Measurements from ENCODE around the gene ACOX3. TPM values are rescaled to one million over a fixed set of nuclear protein-coding genes. Genes with fewer than 3 reads are reported as not detected.

Gene ACOX3
- total RNA-seq, 1 experiment from 2014 or later = 40.8 TPM

DNA sequence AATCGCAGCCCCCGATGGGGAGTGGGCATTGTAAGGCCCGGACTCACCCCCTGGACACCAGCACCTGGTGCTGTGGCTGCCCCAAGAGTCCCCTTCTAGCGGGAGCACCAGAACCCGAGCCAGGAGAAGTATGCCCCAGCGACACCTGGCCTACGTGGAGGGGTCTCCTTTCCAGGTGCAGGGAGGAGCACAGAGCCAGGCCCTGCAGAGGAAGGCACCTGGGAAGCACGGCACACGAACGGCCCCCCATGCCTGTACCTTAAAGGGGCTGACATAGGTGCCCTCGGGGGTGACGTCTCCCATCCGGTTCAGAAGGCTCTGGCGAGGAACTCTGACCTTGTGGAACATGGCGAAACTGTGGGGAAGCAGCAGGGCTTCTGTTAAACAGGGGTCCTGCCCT lies 41.2 kb downstream of the ACOX3 start:
- Histone ChIP-seq H3K36me3 (replicated peaks; ENCODE audit: control insufficient read depth, insufficient read depth, low read length) (no peaks in the 10 kb centered on the region), H3K27me3 (ENCODE audit: control insufficient read depth, insufficient read depth, low read length) (no peaks in the 10 kb centered on the region), H3K4me3 (ENCODE audit: insufficient read depth, low read depth, low read length) (no peak overlapping the region)
- no peak for DNase-seq

DNA sequence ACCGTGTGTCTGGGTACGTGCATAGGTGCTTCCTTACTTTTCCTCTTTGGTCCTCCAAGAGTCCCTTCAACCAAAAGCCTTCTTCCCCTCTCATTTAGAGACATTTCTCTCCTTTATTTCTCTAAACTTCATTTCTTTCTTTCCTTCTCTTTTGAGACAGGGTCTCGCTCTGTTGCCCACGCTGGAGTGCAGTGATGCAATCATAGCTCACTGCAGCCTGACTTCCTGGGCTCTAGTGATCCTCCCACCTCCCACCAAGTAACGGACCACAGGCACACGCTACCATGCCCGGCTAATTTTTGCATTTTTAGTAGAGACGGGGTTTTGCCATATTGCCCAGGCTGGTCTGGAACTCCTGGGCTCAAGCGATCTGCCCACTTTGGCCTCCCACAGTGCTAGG lies 42.2 kb downstream of the ACOX3 start:
- H3K4me3 ChIP-seq (ENCODE audit: insufficient read depth, low read depth, low read length) = no peak overlapping the region
- DNase-seq = no peak
- H3K36me3 ChIP-seq (replicated peaks; ENCODE audit: control insufficient read depth, insufficient read depth, low read length) = no peaks in the 10 kb centered on the region
- H3K27me3 ChIP-seq (ENCODE audit: control insufficient read depth, insufficient read depth, low read length) = no peaks in the 10 kb centered on the region

DNA sequence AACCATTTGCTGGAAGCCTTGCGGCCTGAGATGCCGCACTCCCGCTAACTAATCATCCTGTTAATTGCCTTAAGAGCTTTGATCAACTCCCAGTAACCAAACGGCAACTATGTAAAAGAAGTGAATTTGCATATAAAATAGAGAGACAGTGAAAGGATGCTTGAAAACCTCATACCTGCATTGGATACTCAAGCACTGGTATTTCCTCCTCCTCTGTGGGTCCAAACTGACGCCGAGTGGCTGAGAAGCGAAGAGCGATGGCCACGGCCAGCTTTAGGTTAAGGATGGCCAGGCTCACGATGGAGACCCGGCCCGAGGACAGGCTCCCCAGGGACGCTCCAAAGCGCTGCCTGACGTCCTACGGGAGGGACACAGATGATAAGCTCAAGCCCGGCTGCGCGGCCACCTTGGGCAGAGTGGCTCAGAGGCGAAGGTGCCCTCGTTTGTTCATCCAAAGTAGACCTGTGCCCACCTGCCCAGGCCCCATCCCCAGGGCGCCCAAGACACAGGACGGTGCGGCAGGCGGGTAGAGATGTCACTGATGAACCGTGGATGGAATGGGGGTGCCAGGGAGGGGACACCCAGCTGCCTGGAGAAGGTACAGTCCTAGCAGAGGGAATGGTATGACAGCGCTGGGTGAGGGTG lies 43.6 kb downstream of the ACOX3 start:
- H3K4me3 ChIP-seq (ENCODE audit: insufficient read depth, low read depth, low read length) = no peak overlapping the region
- no peaks in the 10 kb centered on the region for H3K36me3 ChIP-seq (replicated peaks; ENCODE audit: control insufficient read depth, insufficient read depth, low read length)
- peak; percentile 79 for DNase-seq
- H3K27me3 ChIP-seq (ENCODE audit: control insufficient read depth, insufficient read depth, low read length) = no peaks in the 10 kb centered on the region

DNA sequence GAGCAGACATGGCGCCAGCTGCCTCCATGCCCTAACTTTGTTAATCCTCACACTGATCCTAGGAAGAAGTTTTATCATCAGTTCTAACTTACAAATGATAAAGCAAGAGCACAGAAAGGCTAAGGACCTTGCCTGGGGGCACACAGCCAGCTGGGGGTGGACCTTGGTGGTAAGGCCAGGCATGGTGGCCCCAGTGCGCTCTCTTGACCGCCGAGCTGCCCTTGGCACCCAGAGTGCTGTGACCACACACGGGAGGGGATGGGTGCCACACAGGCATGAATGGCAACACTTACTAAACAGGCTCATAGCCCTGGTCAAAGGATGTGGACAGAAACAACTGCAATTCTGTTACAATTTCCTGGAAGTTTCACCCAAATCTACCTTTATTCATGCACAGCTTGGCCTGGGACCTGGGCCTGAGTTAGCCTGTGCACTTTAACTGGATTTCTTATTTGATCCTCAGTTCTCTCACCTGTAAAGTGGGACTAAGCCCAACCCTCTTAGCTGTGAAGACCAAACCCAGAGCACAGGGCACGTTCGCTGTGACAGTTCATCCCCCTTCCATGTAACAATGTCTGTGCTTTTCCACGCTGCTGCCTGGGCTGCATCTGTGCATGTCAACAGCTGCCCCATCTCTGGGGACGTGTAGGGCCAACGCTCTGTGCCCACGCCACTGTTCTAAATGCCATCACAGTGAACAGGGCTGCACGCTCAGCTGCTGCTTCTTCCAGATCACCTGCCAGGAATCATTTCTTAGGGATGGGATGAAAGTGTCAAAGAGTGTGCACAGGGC lies 44.8 kb downstream of the ACOX3 start:
- no peak overlapping the region for H3K4me3 ChIP-seq (ENCODE audit: insufficient read depth, low read depth, low read length)
- H3K27me3 ChIP-seq (ENCODE audit: control insufficient read depth, insufficient read depth, low read length) = no peaks in the 10 kb centered on the region
- DNase-seq = no peak
- H3K36me3 ChIP-seq (replicated peaks; ENCODE audit: control insufficient read depth, insufficient read depth, low read length) = no peaks in the 10 kb centered on the region

DNA sequence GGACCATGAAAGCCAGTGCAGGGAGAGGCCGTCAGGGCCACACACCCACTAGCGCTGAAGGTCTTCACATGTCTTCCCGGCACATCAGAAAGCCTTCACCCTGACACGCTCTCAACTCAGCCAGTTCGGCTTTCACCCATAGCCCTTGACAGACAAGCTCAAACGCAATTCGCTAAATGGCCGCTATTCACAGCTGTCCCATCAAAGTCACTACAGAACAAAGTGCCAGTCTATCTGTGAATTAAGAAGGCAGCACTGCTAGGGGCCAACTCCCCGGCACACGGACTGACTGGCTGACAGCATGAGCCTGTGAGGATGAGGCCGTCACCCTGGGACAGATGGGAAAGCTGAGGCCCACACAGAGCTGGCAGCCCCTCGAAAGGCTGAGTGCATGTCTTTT lies 45.7 kb downstream of the ACOX3 start:
- no peaks in the 10 kb centered on the region for H3K27me3 ChIP-seq (ENCODE audit: control insufficient read depth, insufficient read depth, low read length)
- no peak for DNase-seq
- no peak overlapping the region for H3K4me3 ChIP-seq (ENCODE audit: insufficient read depth, low read depth, low read length)
- H3K36me3 ChIP-seq (replicated peaks; ENCODE audit: control insufficient read depth, insufficient read depth, low read length) = no peaks in the 10 kb centered on the region

DNA sequence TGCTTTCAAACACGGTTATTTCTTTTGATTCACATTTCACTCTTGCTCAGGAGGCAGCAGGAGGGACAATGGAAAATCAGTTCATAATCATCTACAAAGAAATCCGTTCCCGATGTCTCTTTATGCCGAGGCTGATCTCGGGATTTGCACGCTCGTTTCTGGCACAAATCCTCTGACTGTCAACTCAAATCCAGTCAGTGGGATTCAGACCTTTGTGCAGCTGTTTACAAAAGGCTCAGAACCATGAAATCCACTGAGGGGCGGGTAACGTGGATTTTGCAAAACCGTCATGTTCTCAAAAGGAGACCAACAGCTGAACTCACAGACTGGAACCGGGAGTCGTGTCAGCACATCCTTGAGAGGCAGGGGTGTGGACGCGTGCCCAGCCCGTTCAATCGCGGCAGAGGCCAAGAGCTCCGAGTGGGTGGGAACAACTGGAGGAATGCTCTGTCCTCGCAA lies 46.4 kb downstream of the ACOX3 start:
- no peak overlapping the region for H3K4me3 ChIP-seq (ENCODE audit: insufficient read depth, low read depth, low read length)
- no peak for DNase-seq
- no peaks in the 10 kb centered on the region for H3K27me3 ChIP-seq (ENCODE audit: control insufficient read depth, insufficient read depth, low read length)
- no peaks in the 10 kb centered on the region for H3K36me3 ChIP-seq (replicated peaks; ENCODE audit: control insufficient read depth, insufficient read depth, low read length)

DNA sequence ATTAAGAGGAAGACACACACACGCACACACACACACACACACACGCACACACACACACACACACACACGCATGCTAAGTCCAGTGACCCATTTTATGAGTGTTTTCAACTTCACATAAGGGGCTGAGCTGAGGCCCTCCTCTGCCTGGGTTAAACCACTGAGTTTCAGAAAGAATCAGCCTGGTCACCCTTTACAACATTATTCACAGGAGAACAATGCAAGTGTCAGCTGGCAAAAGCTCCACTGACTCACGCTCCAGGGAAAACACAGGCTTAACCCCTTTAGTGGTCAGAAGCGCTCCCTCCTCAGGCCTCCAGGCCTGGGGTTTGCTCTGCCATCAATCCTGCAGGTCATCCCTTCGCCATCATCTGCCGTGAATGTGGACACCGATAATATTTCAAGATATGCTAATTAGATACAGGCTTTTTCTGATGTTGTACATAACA lies 46.9 kb downstream of the ACOX3 start:
- DNase-seq = no peak
- Histone ChIP-seq H3K4me3 (ENCODE audit: insufficient read depth, low read depth, low read length) (no peak overlapping the region), H3K27me3 (ENCODE audit: control insufficient read depth, insufficient read depth, low read length) (no peaks in the 10 kb centered on the region), H3K36me3 (replicated peaks; ENCODE audit: control insufficient read depth, insufficient read depth, low read length) (no peaks in the 10 kb centered on the region)

DNA sequence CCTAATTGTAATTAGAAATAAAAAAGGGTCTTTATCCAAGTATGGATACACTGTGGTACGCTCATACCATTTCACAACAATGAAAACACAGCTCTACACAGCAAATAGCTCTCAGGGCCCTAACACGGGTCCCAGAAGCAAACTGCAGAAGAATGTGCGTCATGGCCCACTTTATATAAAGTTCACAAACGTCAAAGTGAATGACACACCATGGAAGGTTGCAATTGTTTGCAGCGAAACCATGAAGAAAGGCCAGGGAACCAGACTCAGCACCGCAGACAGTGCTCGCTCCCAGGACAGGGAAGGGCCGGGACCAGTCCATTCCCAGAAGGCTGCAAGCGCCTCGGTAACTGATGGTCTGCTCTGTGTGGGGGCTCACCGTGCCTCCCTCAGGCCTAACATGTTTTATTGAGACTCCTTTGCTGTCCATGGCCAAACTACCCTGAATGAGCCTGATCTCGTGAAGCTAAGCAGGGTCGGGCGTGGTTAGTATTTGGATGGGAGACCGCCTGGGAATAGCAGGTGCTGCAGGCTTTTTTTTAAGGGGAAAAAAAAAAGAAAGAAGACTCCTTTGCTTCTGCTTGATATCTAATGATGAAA lies 47.8 kb downstream of the ACOX3 start:
- Histone ChIP-seq H3K27me3 (ENCODE audit: control insufficient read depth, insufficient read depth, low read length) (no peaks in the 10 kb centered on the region), H3K4me3 (ENCODE audit: insufficient read depth, low read depth, low read length) (no peak overlapping the region), H3K36me3 (replicated peaks; ENCODE audit: control insufficient read depth, insufficient read depth, low read length) (no peaks in the 10 kb centered on the region)
- no peak for DNase-seq

DNA sequence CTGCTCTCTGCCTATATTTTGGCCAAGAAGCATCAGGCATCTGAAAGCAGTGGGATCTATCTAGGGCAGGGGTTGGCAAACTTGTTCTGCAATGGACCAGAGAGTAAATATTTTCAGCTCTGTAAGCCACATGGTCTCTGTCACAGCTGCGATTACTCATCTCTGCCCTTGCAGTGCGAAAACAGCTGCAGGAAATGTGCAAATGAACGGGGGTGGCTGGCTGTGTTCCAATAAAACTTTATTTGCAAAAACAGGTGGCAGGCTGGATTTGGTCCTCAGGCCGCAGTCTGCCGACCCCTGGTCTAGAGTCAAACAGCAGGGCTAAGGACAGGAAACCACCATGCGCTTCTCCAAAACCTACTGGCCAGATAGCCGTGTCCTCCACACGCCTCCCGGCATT lies 48.6 kb downstream of the ACOX3 start:
- DNase-seq = no peak
- no peaks in the 10 kb centered on the region; the same call in 1 of the 2 replicates for H3K36me3 ChIP-seq (replicated peaks; ENCODE audit: control insufficient read depth, insufficient read depth, low read length)

DNA sequence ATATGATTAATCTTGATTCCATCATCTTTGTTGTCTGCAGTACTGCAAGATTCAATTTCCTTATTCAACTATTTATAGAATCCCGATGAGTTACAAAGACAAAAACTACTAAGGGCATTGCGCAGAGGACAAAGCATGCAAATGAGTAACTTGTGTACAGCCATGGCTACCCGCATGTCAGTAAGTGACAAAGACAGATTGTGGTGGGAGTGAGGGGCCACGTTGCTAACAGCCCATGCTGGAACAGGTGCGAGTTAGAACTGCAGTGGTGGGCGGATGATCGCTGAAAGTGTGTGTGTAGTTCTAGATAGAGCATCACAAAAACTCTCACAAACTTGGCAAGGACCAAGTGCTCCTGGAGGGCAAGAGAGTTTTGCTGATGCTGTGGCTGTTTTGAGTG lies 49.5 kb downstream of the ACOX3 start:
- no peak for DNase-seq
- Histone ChIP-seq H3K27me3 (ENCODE audit: control insufficient read depth, insufficient read depth, low read length) (no peaks in the 10 kb centered on the region), H3K4me3 (ENCODE audit: insufficient read depth, low read depth, low read length) (no peak overlapping the region), H3K36me3 (replicated peaks; ENCODE audit: control insufficient read depth, insufficient read depth, low read length) (no peaks in the 10 kb centered on the region; the same call in 1 of the 2 replicates)

More for the DNA sequence above, 48.6 kb downstream of the ACOX3 start:
- no peaks in the 10 kb centered on the region for H3K27me3 ChIP-seq (ENCODE audit: control insufficient read depth, insufficient read depth, low read length)
- H3K4me3 ChIP-seq (ENCODE audit: insufficient read depth, low read depth, low read length) = no peak overlapping the region

DNA sequence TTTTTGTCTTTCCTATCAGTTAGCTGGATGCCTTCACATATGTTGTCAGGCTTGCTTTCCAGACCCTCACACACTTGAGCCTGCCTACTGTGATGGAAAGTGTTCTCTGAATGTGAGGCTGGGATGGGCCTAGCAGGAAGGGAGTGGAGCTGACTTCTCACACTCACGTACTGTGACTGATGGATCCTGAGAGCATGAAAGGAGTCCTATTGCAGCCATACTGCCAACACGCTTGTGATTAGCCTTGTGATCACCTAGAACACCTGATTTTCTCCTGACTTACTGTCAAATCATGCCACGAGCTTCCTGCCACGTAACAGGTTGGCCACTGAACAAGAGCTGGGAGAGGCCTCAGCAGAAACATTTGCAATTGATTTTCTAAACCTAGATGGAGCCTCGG lies 49.9 kb downstream of the ACOX3 start:
- H3K4me3 ChIP-seq (ENCODE audit: insufficient read depth, low read depth, low read length) = no peak overlapping the region
- no peak for DNase-seq
- H3K36me3 ChIP-seq (replicated peaks; ENCODE audit: control insufficient read depth, insufficient read depth, low read length) = no peaks in the 10 kb centered on the region; the same call in 1 of the 2 replicates

DNA sequence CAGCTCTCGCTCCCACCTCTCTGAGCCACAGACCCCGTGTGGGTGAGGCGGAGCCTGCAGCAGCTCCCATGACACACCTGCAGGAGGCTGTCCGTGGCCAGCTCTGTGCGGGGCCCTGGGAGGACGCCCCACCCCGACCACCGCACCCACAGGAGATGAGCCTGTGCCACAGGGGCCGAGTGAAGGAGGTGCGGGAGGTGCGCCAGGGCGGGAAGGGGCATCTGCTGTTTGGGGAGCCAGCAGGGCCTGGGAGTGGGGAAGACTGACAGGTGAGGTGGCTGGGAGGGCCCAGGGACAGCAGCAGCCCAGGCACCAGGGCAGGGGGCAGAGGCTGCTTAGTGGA lies 52.0 kb downstream of the ACOX3 start:
- DNase-seq = no peak
- Histone ChIP-seq H3K36me3 (replicated peaks; ENCODE audit: control insufficient read depth, insufficient read depth, low read length) (no peaks in the 10 kb centered on the region; the same call in 1 of the 2 replicates), H3K4me3 (ENCODE audit: insufficient read depth, low read depth, low read length) (no peak overlapping the region), H3K27me3 (ENCODE audit: control insufficient read depth, insufficient read depth, low read length) (no peaks in the 10 kb centered on the region)

More for the DNA sequence above, 49.9 kb downstream of the ACOX3 start:
- no peaks in the 10 kb centered on the region for H3K27me3 ChIP-seq (ENCODE audit: control insufficient read depth, insufficient read depth, low read length)

DNA sequence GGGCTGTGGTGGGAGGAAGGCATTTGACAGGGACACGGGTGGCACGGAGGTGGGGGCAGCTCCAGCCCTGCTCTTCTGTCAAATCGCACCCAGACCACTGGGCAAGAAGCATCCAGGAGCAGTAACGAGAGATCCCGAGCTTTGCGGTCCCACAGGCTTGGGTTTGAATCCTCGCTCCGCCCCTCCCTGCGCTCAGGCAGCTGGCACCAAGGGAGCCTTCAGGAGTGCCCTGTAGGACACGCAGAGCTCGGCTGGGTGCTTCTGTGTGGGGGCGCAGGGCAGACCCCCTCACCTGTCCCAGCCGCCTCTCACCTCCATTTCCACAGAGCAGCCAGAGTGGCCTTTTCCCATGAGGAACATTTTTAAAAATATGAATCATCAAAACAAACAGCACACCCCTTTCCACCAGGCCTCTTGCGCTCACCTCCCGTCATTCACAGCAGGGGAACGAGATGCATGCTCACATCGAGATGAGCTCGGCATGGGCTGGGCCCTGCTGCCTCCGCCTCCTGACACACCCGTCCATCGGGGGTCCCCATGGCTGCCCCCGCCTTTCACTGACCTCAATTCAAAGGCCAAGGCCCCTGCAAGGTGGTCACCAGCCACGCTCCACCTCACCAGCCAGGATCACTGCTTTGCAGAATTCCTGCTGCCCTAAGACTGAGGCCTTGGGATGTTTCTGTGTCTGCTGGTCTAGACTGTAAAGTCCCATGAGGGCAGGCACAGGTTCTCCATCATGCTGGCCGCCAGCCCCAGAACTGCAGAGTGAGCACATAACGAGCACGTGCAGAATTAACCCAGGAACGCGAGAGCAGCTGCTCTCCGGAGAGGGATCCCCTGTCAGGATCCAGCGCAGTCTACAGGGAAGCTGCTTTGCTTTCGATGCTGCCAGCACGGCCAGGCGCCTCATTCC lies 52.7 kb downstream of the ACOX3 start:
- H3K36me3 ChIP-seq (replicated peaks; ENCODE audit: control insufficient read depth, insufficient read depth, low read length) = no peaks in the 10 kb centered on the region; the same call in 1 of the 2 replicates
- no peak for DNase-seq
- H3K27me3 ChIP-seq (ENCODE audit: control insufficient read depth, insufficient read depth, low read length) = no peaks in the 10 kb centered on the region
- no peak overlapping the region for H3K4me3 ChIP-seq (ENCODE audit: insufficient read depth, low read depth, low read length)

DNA sequence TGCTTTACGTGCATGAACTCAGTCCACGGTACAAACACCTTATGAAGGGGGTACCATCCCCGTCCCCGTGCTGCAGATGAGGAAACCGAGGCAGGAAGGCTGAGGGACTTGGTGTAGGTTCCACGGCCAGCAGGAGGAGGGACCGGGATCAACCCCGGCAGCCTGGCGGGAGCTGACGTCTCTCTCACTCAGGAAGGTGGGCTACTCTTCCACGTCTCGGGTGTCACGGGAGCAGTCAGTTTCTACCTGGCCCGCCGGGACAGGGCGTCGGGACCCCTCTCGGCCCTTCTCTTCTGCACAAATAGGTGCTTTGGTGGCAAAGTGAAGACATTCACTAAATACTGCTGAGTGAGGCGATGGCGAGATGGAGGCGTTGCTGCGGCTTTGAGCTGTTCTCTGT lies 53.3 kb downstream of the ACOX3 start:
- H3K4me3 ChIP-seq (ENCODE audit: insufficient read depth, low read depth, low read length) = no peak overlapping the region
- no peak for DNase-seq
- no peaks in the 10 kb centered on the region for H3K27me3 ChIP-seq (ENCODE audit: control insufficient read depth, insufficient read depth, low read length)
- no peaks in the 10 kb centered on the region; the same call in 1 of the 2 replicates for H3K36me3 ChIP-seq (replicated peaks; ENCODE audit: control insufficient read depth, insufficient read depth, low read length)
